LoVo (cell line): ENCODE data around the gene MAPKAP1.

Experiments
- DNase-seq: peaks from one replicate; pipeline ENCODE4 v3.0.0-alpha.2; 2016; ENCODE audit warnings: low spot score

MAPKAP1 gene

DNA sequence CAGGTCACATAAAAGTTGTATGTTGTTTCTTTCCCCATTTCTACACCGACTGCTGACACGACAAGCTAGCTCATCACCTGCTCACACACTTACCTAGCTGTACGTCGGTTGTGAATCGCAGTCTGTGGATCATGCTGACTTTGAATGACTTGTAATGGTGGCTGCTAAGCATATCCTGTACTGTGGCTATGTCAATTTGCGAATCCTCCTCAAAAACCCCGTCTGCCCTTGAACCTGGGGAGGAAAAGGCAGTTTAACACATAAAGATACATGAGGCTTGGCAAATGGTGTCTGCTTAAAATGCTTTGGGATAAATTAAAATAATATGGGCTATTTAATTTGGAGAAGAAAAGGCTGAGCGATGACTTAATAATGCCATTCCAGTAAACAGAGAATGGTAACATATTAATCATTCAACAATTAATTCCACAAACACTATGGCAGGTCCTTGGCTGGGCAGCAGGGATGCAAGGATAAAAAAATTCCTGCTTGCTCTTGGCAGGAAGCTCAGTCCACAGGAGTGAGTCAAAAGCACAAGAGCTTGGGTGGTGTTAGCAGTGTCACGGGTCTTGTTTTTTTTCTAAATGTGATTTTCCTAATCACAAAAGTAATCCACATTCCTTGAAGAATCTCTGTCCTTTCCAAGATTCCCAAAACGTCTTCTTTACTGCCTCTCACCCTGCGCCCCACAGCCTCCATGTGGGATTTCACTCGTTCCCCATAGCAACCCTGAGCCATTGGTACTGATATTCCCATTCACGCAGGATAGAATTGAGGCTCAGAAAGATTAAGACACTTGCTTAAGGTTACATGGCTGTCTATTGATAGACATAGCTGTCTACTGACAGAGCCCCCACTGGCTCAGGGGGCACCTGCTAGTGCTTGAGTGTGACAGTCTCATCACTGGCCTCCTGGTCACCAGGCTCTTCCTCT lies 222.4 kb downstream of the MAPKAP1 start:
- no peak for DNase-seq

DNA sequence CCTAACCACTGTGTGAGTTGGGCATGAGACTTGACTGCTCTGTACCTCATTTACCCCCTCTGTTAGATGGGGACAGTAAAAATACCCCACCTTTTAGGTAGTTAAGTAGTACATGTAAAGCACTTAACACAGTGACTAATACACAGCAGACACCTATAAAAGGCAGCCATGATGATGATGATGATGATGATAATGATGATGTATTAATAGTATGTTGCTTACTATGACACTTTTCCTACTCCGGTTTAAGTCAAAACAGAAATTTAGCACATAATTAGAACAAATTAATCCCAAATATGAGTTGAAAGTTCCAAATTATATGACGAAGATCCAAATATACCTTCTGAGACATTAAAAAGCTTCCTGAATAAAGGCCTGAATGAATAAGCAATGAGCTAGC lies 223.3 kb downstream of the MAPKAP1 start:
- DNase-seq = no peak

DNA sequence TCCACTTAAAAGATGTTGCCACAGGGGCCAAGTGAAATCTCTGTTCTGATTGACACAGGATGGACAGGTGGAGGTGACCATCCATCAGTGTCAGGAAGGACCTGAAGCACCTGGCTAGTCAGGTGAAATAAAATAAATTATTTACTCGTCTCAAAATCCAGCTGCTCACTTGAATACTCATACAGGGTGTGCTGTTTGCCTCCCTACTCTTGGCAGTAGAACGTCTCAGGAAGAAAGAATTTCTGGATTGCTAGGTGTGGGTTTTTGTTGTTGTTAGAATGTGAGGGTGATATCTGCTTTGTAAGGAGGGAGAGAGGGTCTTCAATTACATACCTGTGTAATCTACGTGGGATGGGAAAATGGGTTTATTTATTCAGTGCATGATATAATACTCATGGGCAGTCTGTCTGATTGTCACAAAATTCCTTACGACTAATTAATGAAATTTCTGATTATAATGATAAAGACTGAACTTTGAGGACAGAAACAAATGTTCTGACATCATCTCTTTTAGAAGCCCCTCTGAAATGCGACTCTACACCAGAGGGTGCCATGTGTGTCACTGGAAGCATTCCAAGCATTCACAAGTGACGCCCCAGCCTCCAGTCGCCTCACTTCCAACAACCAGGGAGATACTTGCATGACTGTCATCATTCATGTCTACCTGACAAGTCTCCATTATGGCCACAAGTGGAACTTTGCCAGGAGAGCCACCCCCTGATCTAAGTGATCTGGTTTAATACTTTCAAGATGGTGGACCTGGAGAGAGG lies 227.0 kb downstream of the MAPKAP1 start:
- no peak for DNase-seq

DNA sequence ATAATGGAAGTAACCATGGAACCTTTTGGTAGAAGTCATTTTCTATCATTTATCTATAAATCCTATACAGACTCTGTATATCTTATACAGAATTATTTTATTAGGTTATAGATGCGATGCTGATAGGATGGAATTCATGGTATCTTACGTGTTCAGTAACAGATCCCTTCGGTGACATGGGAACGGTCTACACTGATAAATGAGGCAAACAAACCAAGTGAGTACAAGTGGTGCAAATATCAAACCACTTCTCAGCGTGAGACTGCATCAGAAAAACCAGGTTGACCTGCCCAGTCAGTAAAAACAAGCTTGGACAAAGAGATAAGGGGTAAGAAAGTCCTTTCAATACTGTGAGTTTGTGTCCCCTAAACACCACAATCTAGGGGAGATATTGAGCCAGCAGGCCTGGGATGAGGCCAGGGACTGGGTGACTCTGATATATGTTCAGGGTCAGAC lies 229.9 kb downstream of the MAPKAP1 start:
- no peak for DNase-seq

GRCh38 chr9:125476645-125477044 lies 230.4 kb downstream of the MAPKAP1 start:
- DNase-seq = no peak

- no peak for DNase-seq
These were observed 231.6 kb downstream of the MAPKAP1 start for GRCh38 chr9:125475385-125475784.

DNA sequence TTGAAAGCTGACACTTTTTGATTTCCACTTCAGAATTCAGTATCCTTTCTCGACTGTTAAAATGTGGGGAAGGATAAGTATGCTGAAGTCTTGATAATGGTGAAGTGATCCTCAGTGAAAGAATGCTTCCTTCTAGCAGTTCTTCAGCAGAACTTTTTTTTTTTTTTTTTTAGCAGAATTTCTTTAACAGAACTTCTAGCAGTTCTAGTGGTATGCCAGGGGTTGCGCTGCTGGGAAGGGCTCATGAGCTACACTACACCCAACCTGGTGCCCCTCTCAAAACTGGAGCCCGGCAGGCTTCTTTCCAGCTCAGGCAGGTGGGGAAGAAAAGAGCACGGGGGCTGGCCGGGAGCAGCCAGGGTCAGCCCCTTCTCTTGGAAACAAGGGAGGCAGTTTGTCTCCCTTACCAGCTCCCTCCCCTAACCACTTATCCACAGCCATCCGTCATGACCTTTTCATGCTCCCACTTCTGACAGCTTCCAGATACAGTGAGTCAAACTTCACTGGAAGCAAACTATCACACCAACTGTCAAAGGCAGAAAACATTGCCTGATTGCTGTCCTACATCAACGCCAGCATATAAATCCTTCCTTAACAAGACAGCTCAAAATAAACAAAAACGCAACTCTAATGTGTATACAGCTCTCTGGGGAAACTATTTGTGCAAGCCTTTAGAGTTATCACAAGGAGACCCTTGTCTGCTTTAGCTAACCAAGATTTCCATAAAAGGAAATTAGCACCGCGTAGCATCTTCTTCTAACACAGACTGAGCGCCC lies 233.9 kb downstream of the MAPKAP1 start:
- no peak for DNase-seq

DNA sequence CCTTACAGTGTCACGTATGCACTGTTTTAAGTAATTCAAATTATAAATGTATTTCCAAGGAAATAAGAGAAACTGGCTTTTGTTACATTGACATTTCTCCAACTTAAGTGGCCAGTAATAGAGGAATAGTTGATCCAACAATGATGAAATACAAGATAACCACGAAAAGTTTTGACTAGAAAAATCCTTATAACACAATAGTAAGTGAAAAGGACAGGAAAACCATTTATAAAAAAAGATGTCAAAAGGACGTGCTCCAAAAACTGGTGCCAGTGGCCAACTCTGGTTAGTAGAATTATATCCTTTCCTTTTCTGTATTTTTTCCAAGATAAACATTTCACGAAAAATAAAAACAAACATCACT lies 234.5 kb downstream of the MAPKAP1 start:
- no peak for DNase-seq

DNA sequence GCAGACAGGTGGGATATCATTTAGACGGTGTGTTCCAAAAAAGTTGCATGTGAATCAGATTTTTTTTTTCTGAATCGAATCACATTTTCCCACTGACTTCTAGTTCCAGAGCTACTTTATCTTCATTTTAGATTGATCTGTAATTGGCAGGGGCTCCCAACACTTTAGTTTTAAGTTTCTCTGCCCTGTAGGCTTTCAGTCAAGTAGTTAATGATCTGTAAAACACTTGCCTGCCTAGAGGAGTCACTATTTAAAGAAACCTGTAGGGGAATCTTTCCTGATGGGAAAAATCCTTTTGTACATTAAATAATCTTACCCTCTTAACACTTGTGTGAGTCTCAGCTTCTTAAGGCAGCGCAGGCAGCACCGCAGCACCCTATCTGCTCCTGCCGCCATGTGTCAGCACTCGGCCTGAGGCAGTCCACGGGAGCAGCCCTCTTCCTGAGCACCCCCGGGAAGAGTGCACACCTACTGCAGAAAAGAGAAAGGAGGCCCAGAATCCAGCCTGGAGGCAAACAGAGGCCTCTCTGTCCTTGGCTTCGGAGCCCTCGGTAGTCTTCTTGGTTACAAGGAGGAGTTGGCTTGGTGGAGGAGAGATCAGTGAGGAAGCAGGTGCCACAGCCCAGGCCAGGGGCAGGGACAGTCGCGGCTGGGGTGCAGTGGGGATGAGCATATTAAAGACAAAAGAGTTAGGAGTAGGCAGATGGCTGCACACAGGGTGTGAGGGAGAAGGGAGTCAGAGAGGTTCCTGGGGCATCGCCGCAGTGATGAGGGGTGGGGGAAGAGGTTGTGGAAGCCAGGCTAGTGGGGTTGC lies 236.0 kb downstream of the MAPKAP1 start:
- no peak for DNase-seq

DNA sequence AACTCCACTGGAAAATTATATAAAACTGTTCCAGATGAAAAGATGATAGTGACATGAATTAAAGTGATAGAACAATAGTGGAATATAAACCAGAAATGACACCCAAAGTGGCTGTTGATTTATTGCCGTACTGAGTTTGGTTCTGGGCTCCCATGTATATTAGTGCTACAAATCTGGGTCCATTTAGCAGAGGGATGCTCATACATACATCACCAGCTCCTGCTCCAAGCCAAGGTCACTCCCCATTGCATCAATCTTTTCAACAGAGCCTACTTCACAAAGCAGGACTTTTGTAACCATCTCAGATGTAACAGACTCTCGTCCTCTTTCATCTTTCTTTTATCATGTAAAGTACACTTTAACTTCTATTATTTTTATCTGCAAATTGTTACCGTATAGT lies 236.8 kb downstream of the MAPKAP1 start:
- no peak for DNase-seq

GRCh38 chr9:125468646-125469045 lies 238.4 kb downstream of the MAPKAP1 start:
- DNase-seq = no peak

- no peak for DNase-seq
These were observed 239.8 kb downstream of the MAPKAP1 start for GRCh38 chr9:125467116-125467740.

DNA sequence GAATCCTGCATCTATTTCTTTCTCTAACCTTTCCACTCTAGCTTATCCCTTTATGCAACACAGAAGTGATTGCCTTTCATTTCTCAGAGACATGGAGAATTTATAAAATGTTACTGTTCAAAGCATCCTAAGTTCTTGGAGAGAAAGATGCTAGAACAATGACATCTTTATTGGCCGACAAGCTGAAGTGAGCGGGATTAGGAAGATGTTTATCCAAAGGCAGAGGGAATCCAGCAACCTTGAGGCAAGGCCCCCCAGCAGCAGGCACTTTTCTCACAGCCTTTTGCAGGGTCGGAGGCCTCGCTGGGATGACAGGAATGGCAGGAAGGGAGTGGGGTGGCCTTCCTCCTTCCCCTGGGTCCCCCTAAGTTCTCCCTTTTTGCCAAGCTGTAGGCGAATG lies 240.6 kb downstream of the MAPKAP1 start:
- DNase-seq = no peak

- no peak for DNase-seq
These were observed 242.2 kb downstream of the MAPKAP1 start for GRCh38 chr9:125464591-125465385.

DNA sequence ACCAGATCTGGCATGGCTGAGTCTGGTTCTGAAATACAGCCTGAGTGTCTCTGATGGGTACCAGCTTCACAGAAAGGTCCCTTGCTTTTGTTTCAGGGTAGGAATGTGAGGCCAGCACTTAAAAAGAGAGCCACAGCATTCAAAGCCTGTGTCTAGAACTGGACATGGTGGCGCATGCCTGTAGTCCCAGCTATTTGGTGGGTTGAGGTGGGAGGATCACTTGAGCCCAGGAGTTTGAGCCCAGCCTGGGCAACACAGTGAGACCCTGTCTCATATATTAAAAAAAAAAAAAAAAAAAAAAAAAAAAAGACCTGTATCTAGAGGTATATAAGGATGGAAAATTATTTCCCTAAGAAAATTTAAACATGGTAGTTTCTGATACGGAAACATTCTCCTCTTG lies 243.1 kb downstream of the MAPKAP1 start:
- no peak for DNase-seq

- DNase-seq = no peak
These were observed 244.1 kb downstream of the MAPKAP1 start for GRCh38 chr9:125462861-125463291.

- DNase-seq = no peak
These were observed 245.3 kb downstream of the MAPKAP1 start for GRCh38 chr9:125461636-125462190.

DNA sequence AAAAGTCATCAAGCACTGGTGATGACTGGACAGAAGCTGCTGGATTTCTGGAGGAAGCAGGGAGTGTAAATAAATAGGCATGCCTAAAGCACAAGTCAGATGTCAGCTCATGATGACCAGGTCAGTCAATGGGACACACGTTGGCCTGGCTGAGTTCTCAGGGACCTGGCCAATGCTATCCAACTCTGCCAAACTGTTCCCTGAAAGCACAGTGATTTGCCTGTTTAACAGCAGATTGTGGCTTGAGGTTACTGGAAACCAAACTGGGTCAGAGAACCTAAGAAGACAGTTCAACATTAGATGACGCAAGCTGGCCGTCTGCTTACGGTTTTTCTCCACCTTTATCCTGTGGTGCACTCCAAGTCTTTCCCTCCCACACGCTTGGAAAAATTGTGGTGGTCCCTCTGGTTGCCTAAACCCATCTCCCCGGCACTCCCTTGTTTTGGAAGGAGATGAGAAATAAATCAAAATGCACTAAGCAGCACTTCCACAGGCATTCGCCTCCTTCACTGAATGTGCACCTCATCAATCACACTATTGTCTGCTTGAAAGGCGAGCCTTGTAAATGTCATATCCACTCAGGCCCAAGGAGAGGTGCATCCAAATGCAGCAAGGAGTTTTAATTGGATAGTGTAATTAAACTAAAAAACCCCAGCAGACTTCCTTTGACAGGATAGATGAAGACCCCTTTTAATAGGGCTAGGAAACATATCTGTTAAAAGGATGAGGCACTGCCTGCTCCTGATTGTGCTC lies 245.9 kb downstream of the MAPKAP1 start:
- DNase-seq = no peak

GRCh38 chr9:125460346-125460745 lies 246.7 kb downstream of the MAPKAP1 start:
- DNase-seq = no peak
